Neural cell (in vitro differentiated cells): ENCODE results near the gene ATP11C. TPM values are rescaled to one million over a fixed set of nuclear protein-coding genes. Genes with fewer than 3 reads are reported as not detected.
"Not testable (repeated sequence)": the region's sequence is repeated elsewhere in the genome, so short reads cannot be mapped to it uniquely, and the experiment has no call there.

Experiments
- H2AFZ ChIP-seq: fragments of 200-600, 300-800 bp; sonication (generic), shearing (Covaris generic); 2 replicates; pipeline ENCODE4 v1.6.0; 2014; ENCODE audit warnings: low read depth, mild to moderate bottlenecking, antibody characterized with exemption, low read length, moderate library complexity
- H3F3A ChIP-seq: fragments of 200-600 bp; shearing (Covaris generic); 2 replicates; pipeline ENCODE4 v1.6.1; 2016; ENCODE audit warnings: mild to moderate bottlenecking, moderate library complexity, mixed read lengths, antibody characterized with exemption, low read length; ENCODE audit not compliant: insufficient read depth, poor library complexity, severe bottlenecking
- H3K27ac ChIP-seq: fragments of 200-600, 300-800 bp; sonication (generic), shearing (Covaris generic); 2 replicates; pipeline ENCODE4 v1.5.1; 2014; ENCODE audit warnings: mild to moderate bottlenecking, low read length, moderate library complexity
- H3K27me3 ChIP-seq: fragments of 300-800, 200-600 bp; sonication (generic), shearing (Covaris generic); 2 replicates; pipeline ENCODE4 v1.6.0; 2014; ENCODE audit warnings: mild to moderate bottlenecking, low read depth, low read length, moderate library complexity; ENCODE audit not compliant: insufficient read depth
- H3K36me3 ChIP-seq: fragments of 300-800, 200-600 bp; sonication (generic), shearing (Covaris generic); 2 replicates; pipeline ENCODE4 v1.5.1; 2014; ENCODE audit warnings: mild to moderate bottlenecking, antibody characterized with exemption, low read length, moderate library complexity; ENCODE audit not compliant: insufficient read depth
- H3K4me2 ChIP-seq: fragments of 300-800, 200-600 bp; sonication (generic), shearing (Covaris generic); 2 replicates; pipeline ENCODE4 v1.6.0; 2014; ENCODE audit warnings: mild to moderate bottlenecking, low read length
- H3K4me3 ChIP-seq: fragments of 300-800, 200-600 bp; sonication (generic), shearing (Covaris generic); 2 replicates; pipeline ENCODE4 v1.5.1; 2014; ENCODE audit warnings: mild to moderate bottlenecking, low read length, moderate library complexity
- H3K79me2 ChIP-seq: fragments of 200-600 bp; shearing (Covaris generic); replicated peaks from 2 replicates; pipeline ENCODE4 v1.6.0; 2014; ENCODE audit warnings: mild to moderate bottlenecking, low read length, moderate library complexity; ENCODE audit not compliant: insufficient read depth
- H3K9ac ChIP-seq: fragments of 300-800, 200-600 bp; sonication (generic), shearing (Covaris generic); 2 replicates; pipeline ENCODE4 v1.6.1; 2016; ENCODE audit warnings: mild to moderate bottlenecking, low read length, mixed read lengths
- H3K9me2 ChIP-seq: fragments of 200-600 bp; shearing (Covaris generic); 2 replicates; pipeline ENCODE4 v1.6.1; 2016; ENCODE audit warnings: mild to moderate bottlenecking, low read length, mixed read lengths; ENCODE audit not compliant: insufficient read depth
- H3K9me3 ChIP-seq: fragments of 200-600, 300-800 bp; sonication (generic), shearing (Covaris generic); 2 replicates; pipeline ENCODE4 v1.6.1; 2016; ENCODE audit warnings: mild to moderate bottlenecking, mixed run types, low read length, moderate library complexity, mixed read lengths
- H4K20me1 ChIP-seq: fragments of 200-600 bp; shearing (Covaris generic); 2 replicates; pipeline ENCODE4 v1.6.1; 2016; ENCODE audit warnings: mild to moderate bottlenecking, mixed run types; ENCODE audit not compliant: insufficient read depth
- EZH2 ChIP-seq: fragments of 200-600, 300-800 bp; shearing (Covaris generic), sonication (generic); IDR thresholded peaks from 2 replicates; pipeline ENCODE4 v1.6.1; 2014; ENCODE audit warnings: antibody characterized with exemption, low read length, borderline replicate concordance, mild to moderate bottlenecking; ENCODE audit not compliant: insufficient read depth, poor library complexity, severe bottlenecking
- MXI1 ChIP-seq: fragments of 450-650 bp; conservative IDR thresholded peaks from 2 replicates; pipeline ENCODE4 v1.6.1; 2014; ENCODE audit warnings: antibody characterized with exemption, mild to moderate bottlenecking; ENCODE audit not compliant: poor library complexity, severe bottlenecking
- POLR2AphosphoS5 ChIP-seq: IDR thresholded peaks from 2 replicates; pipeline ENCODE4 v1.6.1; 2012
- RAD21 ChIP-seq: fragments of 450-650 bp; conservative IDR thresholded peaks from 2 replicates; pipeline ENCODE4 v1.6.1; 2014; ENCODE audit warnings: antibody characterized with exemption, mild to moderate bottlenecking, moderate library complexity
- SMC3 ChIP-seq: fragments of 450-650 bp; conservative IDR thresholded peaks from 2 replicates; pipeline ENCODE4 v1.6.1; 2014; ENCODE audit warnings: antibody characterized with exemption, mild to moderate bottlenecking, moderate library complexity; ENCODE audit not compliant: poor library complexity
- TAF1 ChIP-seq: IDR thresholded peaks from 2 replicates; pipeline ENCODE4 v1.6.1; 2012; ENCODE audit warnings: low read depth
- polyA plus RNA-seq: library from polyadenylated mRNA; depleted of rRNA; stranded (reverse); fragments of >200 nt; gene quantifications from 2 replicates; pipeline ENCODE4 v1.2.3, GENCODE V29; 2014
- TF ChIP-seq, protein P1 (sequence below): fragments of 450-650 bp; IDR thresholded peaks from 2 replicates; pipeline ENCODE4 v1.5.1; 2014; ENCODE audit warnings: antibody characterized with exemption, mild to moderate bottlenecking, moderate library complexity; ENCODE audit not compliant: poor library complexity, severe bottlenecking

ATP11C gene
- polyA plus RNA-seq, 1 donor from 2014 or later = 111 TPM

DNA sequence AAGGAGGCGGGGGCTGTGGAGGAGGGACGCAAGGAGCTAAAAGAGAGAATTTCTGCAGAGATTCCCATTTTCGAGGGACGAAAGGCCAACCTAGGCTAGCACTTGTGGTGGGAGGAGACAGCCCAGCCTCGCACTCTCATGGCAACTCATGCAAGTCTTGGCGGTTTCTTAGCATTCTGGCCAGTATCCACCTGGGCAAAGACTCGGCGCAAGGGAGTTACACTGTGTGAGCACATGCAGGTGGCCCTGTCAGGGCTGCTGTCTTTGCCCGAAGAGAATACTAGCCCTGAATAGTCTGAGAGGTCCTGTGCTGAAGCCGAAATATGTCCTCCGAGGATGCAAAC is 240.4 kb downstream of the ATP11C start:
- Histone ChIP-seq H3K27me3 (peaks cover 22% of the 10 kb centered on the region), H3K9ac (no peak overlapping the region), H3K79me2 (no peaks in the 10 kb centered on the region), H3K36me3 (no peaks in the 10 kb centered on the region), H3K9me2 (no peaks in the 10 kb centered on the region), H3K4me2 (no peak overlapping the region), H3K4me3 (peak overlapping the region; percentile 59), H3K27ac (no peak overlapping the region), H2AFZ (no peak overlapping the region), H4K20me1 (no peaks in the 10 kb centered on the region), H3K9me3 (no peaks in the 10 kb centered on the region), H3F3A (no peaks in the 10 kb centered on the region)
- TF ChIP-seq MXI1 = no peak
- no peak for TF ChIP-seq EZH2
- TF ChIP-seq, protein P1, sequence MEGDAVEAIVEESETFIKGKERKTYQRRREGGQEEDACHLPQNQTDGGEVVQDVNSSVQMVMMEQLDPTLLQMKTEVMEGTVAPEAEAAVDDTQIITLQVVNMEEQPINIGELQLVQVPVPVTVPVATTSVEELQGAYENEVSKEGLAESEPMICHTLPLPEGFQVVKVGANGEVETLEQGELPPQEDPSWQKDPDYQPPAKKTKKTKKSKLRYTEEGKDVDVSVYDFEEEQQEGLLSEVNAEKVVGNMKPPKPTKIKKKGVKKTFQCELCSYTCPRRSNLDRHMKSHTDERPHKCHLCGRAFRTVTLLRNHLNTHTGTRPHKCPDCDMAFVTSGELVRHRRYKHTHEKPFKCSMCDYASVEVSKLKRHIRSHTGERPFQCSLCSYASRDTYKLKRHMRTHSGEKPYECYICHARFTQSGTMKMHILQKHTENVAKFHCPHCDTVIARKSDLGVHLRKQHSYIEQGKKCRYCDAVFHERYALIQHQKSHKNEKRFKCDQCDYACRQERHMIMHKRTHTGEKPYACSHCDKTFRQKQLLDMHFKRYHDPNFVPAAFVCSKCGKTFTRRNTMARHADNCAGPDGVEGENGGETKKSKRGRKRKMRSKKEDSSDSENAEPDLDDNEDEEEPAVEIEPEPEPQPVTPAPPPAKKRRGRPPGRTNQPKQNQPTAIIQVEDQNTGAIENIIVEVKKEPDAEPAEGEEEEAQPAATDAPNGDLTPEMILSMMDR = no peak
- TF ChIP-seq TAF1 = no peak

DNA sequence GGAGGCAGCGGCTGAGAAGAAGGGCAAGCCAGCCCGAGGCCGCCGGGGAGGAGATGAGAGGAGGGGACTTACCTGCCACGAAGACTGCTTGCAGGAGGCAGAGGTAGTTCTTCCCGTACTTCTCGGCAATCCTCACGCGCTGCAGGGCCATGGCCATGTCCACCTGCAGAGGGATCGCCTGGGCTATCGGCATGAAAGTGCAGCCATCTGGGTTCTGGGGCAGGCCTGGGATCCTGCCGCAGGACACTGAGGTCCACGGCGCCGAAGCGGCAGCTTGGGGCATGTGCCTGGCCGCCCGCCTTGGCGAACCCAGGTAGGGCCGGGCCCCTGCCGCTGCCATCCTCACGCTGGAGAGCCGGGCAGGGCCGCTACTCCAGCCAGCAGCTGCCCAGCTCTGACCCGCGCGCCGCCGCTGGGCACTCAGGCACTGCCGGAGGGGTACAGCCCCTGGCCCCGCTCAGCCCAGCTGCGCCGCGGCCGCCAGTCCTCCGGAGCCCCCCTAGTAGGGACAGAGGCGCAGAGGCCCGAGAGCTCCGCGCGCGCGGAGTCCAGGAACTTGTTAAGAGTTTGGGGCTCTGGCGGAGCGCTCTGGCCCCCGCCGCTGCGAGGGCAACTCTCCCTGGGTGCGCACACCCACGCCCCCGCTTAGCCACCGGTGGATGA is 240.9 kb downstream of the ATP11C start:
- Histone ChIP-seq H3K36me3 (no peaks in the 10 kb centered on the region), H3K9me3 (no peaks in the 10 kb centered on the region), H2AFZ (no peak overlapping the region), H3K27ac (no peak overlapping the region), H3K4me3 (peak overlapping the region; percentile 59), H3K27me3 (peaks cover 22% of the 10 kb centered on the region), H3K9ac (no peak overlapping the region), H3F3A (no peaks in the 10 kb centered on the region), H4K20me1 (no peaks in the 10 kb centered on the region), H3K9me2 (no peaks in the 10 kb centered on the region), H3K4me2 (no peak overlapping the region), H3K79me2 (no peaks in the 10 kb centered on the region)
- no peak for TF ChIP-seq EZH2
- no peak for TF ChIP-seq SMC3
- TF ChIP-seq MXI1 = no peak
- no peak for TF ChIP-seq RAD21
- TF ChIP-seq TAF1 = no peak
- no peak for TF ChIP-seq POLR2AphosphoS5

DNA sequence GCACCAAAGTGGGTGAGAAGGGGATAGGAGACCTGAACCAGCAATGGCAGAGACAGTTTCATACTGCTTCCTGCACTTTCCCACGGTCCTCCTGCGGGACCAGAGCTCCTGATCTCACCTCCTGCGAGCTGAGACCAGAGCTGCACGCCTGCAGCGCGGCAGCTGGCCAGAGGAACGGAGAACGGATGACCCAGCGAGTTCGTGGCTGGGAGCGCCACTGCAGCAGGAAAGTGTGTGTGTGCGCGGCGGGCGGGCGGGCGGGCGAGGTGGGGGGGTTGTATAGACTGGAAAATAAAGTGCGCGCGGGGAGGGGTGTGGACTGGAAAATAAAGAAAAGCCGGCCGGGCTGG is 241.4 kb downstream of the ATP11C start:
- H3K79me2 ChIP-seq = no peaks in the 10 kb centered on the region
- H4K20me1 ChIP-seq = no peaks in the 10 kb centered on the region
- H3F3A ChIP-seq = no peaks in the 10 kb centered on the region
- peak overlapping the region; percentile 59 for H3K4me3 ChIP-seq
- no peak for TF ChIP-seq MXI1
- no peak overlapping the region for H2AFZ ChIP-seq
- no peak overlapping the region for H3K9ac ChIP-seq
- H3K27me3 ChIP-seq = peaks cover 22% of the 10 kb centered on the region
- H3K36me3 ChIP-seq = no peaks in the 10 kb centered on the region
- no peaks in the 10 kb centered on the region for H3K9me3 ChIP-seq
- no peaks in the 10 kb centered on the region for H3K9me2 ChIP-seq
- no peak overlapping the region for H3K27ac ChIP-seq
- H3K4me2 ChIP-seq = no peak overlapping the region

DNA sequence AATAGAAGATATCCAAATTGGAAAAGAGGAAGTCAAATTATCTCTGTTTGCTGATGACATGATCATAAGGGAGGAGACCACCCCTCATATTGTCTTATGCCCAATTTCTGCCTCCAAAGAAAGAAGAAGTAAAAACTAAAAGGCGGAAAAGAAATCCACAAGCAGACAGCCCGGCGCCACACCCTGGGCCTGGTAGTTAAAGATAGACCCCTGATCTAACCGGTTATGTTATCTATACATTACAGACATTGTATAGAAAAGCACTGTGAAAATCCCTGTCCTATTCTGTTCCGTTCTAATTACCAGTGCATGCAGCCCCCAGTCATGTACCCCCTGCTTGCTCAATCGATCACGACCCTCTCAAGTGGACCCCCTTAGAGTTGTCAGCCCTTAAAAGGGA is 247.7 kb downstream of the ATP11C start:
- H3K79me2 ChIP-seq, H3K9me2 ChIP-seq, H3K4me2 ChIP-seq, H3K4me3 ChIP-seq, H4K20me1 ChIP-seq, H3K27ac ChIP-seq, H3K36me3 ChIP-seq, H3K27me3 ChIP-seq, H3F3A ChIP-seq, H3K9me3 ChIP-seq, H3K9ac ChIP-seq, H2AFZ ChIP-seq: not testable (repeated sequence)
